ENCODE data around the gene PDZD2. TPM values are rescaled to one million over a fixed set of nuclear protein-coding genes. Genes with fewer than 3 reads are reported as not detected.

PDZD2 gene
- total RNA-seq, 1 experiment from 2014 or later: 23.0 TPM

- CTCF ChIA-PET: interaction anchor here (0.6 to 1.0 kb wide), 2 partner anchors 37 to 90 kb away, joined by 3 read pairs; no protein-coding TSS in a partner anchor
- Mint-ChIP-seq H3K4me1 (ENCODE audit: insufficient read depth, unreplicated experiment) (peaks cover 4% of the 10 kb centered on the region), H3K36me3 (ENCODE audit: insufficient read depth, unreplicated experiment) (no peaks in the 10 kb centered on the region), H3K9me3 (ENCODE audit: unreplicated experiment) (no peaks in the 10 kb centered on the region), H3K4me3 (ENCODE audit: unreplicated experiment) (no peak overlapping the region), H3K27ac (ENCODE audit: low read depth, unreplicated experiment) (no peak overlapping the region), H3K27me3 (ENCODE audit: insufficient read depth, unreplicated experiment) (peaks cover 9% of the 10 kb centered on the region)
- POLR2A ChIA-PET: no interaction called here
- DNase-seq (ENCODE audit: unreplicated experiment): no peak
- intact Hi-C loops (cut with micrococcal nuclease): no loop called here
- no peak for TF ChIP-seq CTCF (IDR thresholded peaks at IDR 0.05; ENCODE audit: unreplicated experiment)
- no TSS peak for BruUV-seq (replicated peaks)
These were observed 116.1 kb downstream of the PDZD2 start for GRCh38 chr5:31754741-31755675.

- H3K27me3 Mint-ChIP-seq (ENCODE audit: insufficient read depth, unreplicated experiment): peaks cover 5% of the 10 kb centered on the region
- TF ChIP-seq CTCF (IDR thresholded peaks at IDR 0.05; ENCODE audit: unreplicated experiment): no peak
- H3K4me1 Mint-ChIP-seq (ENCODE audit: insufficient read depth, unreplicated experiment): peaks cover 4% of the 10 kb centered on the region
- no TSS peak for BruUV-seq (replicated peaks)
- H3K4me3 Mint-ChIP-seq (ENCODE audit: unreplicated experiment): no peak overlapping the region
- POLR2A ChIA-PET: no interaction called here
- intact Hi-C loops (cut with micrococcal nuclease): no loop called here
- no peak for DNase-seq (ENCODE audit: unreplicated experiment)
- H3K36me3 Mint-ChIP-seq (ENCODE audit: insufficient read depth, unreplicated experiment): no peaks in the 10 kb centered on the region
- H3K9me3 Mint-ChIP-seq (ENCODE audit: unreplicated experiment): no peaks in the 10 kb centered on the region
- CTCF ChIA-PET: interaction anchor here (0.6 to 1.0 kb wide), 2 partner anchors 38 to 137 kb away, joined by 3 read pairs; no protein-coding TSS in a partner anchor
- no peak overlapping the region for H3K27ac Mint-ChIP-seq (ENCODE audit: low read depth, unreplicated experiment)
These were observed 116.8 kb downstream of the PDZD2 start for GRCh38 chr5:31755676-31756230.

- no peak overlapping the region for H3K27ac Mint-ChIP-seq (ENCODE audit: low read depth, unreplicated experiment)
- peaks cover 4% of the 10 kb centered on the region for H3K4me1 Mint-ChIP-seq (ENCODE audit: insufficient read depth, unreplicated experiment)
- POLR2A ChIA-PET: no interaction called here
- DNase-seq (ENCODE audit: unreplicated experiment): no peak
- CTCF ChIA-PET: interaction anchor here (1.3 kb wide), 1 partner anchor 119 kb away, joined by 3 read pairs; no protein-coding TSS in a partner anchor
- intact Hi-C loops (cut with micrococcal nuclease): no loop called here
- no peak overlapping the region for H3K4me3 Mint-ChIP-seq (ENCODE audit: unreplicated experiment)
- no peaks in the 10 kb centered on the region for H3K9me3 Mint-ChIP-seq (ENCODE audit: unreplicated experiment)
- H3K27me3 Mint-ChIP-seq (ENCODE audit: insufficient read depth, unreplicated experiment): peaks cover 12% of the 10 kb centered on the region
- TF ChIP-seq CTCF (IDR thresholded peaks at IDR 0.05; ENCODE audit: unreplicated experiment): no peak
- no peaks in the 10 kb centered on the region for H3K36me3 Mint-ChIP-seq (ENCODE audit: insufficient read depth, unreplicated experiment)
- BruUV-seq (replicated peaks): no TSS peak
These were observed 118.9 kb downstream of the PDZD2 start for GRCh38 chr5:31757806-31758205.

GRCh38 chr5:31758803-31759425, 120.0 kb downstream of the PDZD2 start:
- no peak overlapping the region for H3K27ac Mint-ChIP-seq (ENCODE audit: low read depth, unreplicated experiment)
- H3K4me1 Mint-ChIP-seq (ENCODE audit: insufficient read depth, unreplicated experiment): peaks cover 4% of the 10 kb centered on the region
- no peak for TF ChIP-seq CTCF (IDR thresholded peaks at IDR 0.05; ENCODE audit: unreplicated experiment)
- POLR2A ChIA-PET: interaction anchor here (0.6 kb wide), 1 partner anchor 63 kb away, joined by 3 read pairs; no protein-coding TSS in a partner anchor
- no peaks in the 10 kb centered on the region for H3K36me3 Mint-ChIP-seq (ENCODE audit: insufficient read depth, unreplicated experiment)
- intact Hi-C loops (cut with micrococcal nuclease): no loop called here
- no peak overlapping the region for H3K4me3 Mint-ChIP-seq (ENCODE audit: unreplicated experiment)
- no peak for DNase-seq (ENCODE audit: unreplicated experiment)
- CTCF ChIA-PET: interaction anchor here (1.3 kb wide), 1 partner anchor 120 kb away, joined by 3 read pairs; no protein-coding TSS in a partner anchor
- BruUV-seq (replicated peaks): no TSS peak
- H3K9me3 Mint-ChIP-seq (ENCODE audit: unreplicated experiment): no peaks in the 10 kb centered on the region
- H3K27me3 Mint-ChIP-seq (ENCODE audit: insufficient read depth, unreplicated experiment): peaks cover 16% of the 10 kb centered on the region
